ENCODE measurements around the gene CDC42BPB.

The CDC42BPB gene

DNA sequence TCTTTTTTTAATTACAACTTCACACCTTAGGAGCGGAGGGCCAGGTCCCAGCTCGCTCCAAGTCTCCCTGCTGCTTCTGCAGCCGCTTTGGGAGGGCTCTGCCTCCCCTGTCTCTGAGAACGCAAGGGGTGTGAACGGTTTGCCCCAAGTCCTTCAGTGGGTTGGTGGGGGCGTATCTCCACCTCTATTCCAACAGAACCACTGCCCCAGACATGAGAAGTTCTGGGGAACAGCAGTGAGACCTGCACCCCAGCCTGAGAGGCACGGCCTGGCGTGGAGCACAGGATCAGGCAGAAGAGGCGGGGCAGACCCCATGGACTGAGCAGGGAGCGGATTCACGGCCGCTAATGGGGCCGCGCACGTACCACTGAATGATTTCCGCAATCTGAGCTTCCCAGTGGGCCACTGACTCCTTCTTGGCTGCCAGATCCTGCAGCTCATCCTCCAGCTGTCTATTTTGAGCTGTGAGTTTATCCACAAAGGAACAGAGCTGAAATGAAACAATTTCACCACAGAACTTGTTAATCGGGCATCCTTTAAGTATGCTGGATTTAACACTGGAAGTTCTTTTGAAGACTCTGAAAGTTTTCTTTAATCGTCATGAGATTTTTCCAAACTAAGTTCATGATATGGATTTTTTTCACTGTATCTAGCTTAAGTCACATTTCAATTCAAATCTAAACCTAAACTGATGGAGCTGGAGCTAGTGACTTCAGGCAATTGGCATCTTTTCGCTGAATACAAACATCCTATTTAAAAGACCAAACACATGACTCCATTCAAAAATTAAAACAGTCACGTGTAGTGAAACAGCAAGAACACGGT lies 90.5 kb downstream of the CDC42BPB start:
- DNase-seq (ENCODE audit: low spot score) = no peak

DNA sequence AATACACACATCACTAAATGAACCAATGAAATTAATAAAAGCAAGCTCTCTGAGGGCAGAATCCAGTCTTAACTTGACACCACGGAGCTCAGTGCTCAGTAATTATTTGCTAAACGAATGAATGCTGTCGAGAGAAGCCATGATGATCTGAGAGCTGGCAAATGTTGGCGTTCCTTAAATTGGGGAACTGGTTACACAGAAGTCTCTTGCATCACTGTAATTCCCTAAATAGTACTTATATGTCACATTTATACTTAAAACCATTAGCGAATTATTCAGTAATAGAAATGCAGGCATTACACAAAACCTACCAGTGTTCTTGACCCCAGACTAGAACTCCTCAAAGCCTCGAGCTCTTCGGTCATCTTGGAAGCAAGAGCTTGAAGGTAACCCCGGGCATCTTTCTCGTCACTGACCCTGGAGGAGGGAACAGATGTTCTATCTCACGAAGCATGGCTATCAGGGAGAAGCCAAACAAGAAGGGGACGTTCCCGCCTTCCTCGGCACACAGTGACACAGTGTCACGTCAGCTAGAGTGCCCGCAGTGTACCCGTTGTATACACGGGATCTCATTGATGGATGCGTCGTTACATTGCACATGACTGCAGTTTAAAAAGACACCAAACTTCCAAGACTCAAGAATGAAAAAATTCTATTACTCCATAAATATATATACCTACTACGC lies 91.2 kb downstream of the CDC42BPB start:
- DNase-seq (ENCODE audit: low spot score) = no peak

DNA sequence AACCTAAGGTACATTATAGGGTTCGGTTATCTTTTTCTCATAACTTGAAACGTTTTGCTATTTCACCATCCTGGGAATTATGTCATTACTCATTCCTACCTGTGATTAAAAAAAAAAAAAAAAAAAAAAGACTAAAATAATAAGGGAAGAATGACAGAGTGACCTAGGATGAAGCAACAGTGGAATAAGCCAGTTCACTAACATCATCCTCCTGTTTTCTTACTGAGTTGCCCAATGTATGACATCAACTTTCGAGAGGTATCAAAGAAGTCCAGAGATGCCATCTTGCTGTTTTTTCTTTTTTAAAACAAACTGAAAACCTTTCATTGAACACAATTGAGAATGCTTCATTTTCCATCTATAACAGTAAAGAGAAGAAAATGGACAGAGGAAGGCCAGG lies 92.1 kb downstream of the CDC42BPB start:
- DNase-seq (ENCODE audit: low spot score) = no peak

DNA sequence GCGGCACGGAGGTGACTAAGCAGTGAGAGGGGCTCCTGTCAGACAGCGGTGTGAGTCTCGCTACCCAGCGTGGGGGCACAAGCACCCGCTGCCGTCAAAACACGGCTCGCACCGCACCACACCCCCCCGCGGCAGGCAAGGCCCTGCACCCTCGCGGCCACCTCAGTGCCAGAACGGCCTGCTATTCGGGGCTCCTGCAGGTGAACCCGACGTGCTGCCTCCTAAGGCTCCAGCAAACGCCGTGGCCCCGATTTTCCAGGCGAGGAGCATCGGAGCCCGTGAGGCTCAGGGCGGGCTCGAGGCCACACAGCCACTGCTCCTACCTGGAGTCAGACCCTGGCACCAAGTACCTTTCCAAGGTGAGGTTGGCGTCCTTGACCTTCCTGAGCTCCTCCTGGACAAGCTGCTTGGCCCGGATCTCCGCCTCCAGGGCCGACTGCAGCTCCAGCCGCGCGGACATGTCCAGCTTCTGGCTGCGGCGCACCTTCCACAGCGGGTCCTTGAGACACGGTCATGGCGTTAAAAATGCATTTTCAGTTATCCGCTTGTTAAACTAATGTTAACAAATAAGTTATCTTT lies 93.1 kb downstream of the CDC42BPB start:
- DNase-seq (ENCODE audit: low spot score) = no peak

DNA sequence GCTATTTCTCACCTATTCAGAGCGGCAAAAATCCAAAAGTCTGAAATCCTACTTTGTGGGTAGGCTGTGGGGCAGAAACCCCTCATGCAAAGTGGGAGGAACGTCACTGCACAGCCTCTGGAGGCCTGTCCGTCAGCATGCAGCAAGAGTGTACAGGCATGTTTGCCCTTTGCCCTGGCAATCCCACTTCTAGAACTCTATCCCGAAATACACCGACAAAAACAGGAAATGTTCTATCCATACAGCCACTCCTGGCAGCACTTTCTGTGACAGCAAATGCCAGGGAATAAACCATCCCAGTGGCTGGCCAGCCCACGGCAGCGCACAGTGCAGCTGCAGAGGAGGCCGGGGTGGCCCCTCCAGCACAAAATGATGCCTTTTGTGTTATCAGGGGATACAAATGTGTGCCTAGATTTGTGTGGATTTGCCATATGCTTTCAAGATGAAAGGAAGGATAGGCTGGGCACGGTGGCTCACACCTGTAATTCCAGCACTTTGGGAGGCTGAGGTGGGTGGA lies 95.2 kb downstream of the CDC42BPB start:
- no peak for DNase-seq (ENCODE audit: low spot score)

DNA sequence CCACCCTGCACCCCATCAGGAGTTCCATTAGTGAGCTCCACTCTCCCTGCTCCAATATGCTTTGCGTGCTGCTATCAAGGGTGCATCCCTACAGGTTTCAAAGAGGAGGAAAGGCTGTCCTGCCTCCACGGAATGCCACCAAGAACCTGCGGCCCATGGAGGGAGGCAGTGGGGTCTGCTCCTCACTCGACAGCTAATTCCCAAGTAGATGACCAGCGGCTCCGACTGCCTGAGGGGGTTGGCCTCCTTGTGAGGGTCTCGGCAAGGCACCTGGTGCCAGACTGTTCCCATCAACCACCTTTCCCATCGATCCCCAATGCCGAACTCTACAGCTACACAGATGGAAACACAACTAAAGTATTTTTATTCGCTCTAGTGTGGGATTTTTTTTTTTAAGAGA lies 98.9 kb downstream of the CDC42BPB start:
- no peak for DNase-seq (ENCODE audit: low spot score)

DNA sequence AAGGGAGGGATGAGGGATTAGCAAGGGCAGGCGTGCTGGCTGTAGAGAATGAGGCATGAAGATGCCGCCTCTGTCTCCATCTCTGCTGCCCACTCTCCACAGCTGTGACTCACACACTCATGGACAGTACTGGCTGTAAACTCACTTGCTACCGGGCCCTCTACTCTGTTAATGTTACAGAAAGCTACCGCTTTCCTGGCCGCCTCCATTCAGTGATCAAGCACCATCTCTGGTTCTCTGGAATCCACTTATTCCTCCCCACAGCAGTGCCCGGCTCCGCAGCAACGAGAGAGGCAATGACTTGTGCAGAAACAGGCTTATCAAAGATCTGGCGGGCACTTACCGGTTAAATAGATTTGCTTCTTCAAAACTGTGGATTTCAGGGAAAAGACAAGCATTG lies 100.1 kb downstream of the CDC42BPB start:
- DNase-seq (ENCODE audit: low spot score) = no peak

DNA sequence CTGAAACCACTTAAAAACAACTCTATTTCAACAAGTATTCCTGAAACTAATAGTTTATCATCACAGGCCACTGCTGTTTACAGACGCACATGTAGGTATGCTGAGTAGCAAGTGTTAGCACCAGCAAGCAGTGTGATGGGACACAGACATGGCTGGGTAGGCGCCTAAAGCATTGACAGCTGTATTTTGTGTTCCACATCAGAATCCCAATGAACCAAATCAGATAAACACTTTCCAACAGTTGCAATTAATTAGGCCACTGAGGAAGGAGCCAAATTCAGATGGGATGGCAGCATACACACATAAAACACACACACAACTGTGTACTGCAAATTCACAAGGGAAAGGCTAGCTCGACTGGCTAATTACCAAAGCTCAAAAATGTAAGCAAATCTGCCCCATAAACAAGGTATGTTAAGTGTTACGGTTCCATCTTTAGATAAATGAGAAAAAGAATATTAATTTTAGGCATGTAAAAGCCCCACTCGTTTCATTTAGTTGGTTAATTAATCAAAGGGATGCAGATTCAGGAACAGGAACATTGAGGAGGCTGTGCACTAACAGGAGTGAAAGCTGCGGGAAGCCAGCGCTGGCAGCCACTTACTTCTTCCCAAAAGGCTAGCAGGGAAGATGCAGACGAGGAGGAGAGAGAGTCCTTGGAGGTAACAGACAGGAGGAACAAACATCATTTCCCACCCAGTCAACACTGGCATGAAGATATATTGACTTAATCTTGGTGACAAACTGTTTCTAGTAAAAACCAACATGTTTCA lies 101.5 kb downstream of the CDC42BPB start:
- no peak for DNase-seq (ENCODE audit: low spot score)

DNA sequence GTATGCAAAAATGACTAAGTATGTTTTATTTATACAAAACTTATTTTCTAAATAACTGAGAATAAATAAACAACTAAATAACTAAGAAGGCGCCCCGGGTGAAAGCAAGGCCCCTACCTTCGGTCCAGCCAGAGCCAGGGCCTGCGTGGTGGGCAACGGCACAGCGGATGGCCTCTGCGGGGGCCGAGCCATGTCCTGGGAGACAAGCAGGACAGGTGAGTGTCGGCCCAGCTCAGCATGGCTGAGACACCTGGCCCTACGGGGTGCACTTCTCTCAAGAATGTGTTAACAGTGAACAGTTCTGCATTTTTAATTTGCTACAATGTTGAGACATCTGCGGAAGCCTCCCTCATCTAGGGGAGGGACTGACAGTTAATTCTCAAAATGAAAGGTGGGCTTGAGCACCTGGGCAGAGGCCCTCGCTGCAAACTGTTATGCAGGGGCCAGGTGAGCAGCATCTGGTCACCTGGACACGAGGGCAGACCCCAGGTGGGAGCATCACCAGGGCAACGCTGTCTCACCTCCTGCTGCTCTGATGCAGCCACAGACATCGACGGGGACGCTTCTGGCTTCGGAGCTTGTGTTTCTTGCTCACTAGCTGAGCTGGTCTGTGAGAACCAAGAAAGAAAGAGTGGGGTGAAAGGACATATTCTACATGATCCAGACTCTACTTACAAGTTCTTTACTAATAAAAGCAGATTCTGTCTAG lies 103.1 kb downstream of the CDC42BPB start:
- no peak for DNase-seq (ENCODE audit: low spot score)

DNA sequence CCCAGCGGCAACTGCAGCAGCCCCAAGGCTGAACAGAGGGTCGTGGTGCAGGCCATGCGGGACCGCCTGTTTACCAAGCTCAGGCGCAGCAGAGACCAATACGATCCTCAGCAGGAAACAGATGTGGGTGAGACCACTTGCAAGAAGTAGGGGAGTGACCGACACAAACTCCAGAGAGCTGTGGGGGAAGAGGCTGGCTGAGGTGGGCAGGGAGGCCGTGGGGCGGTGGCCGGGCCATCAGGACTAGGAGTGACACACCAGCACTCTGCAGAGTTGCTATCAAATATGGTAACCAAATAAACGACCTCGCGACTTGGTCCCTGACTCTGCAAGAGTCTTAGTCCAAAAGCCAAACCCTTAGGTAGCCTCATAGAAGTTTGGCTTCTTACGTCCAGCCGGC lies 104.2 kb downstream of the CDC42BPB start:
- DNase-seq (ENCODE audit: low spot score) = no peak

DNA sequence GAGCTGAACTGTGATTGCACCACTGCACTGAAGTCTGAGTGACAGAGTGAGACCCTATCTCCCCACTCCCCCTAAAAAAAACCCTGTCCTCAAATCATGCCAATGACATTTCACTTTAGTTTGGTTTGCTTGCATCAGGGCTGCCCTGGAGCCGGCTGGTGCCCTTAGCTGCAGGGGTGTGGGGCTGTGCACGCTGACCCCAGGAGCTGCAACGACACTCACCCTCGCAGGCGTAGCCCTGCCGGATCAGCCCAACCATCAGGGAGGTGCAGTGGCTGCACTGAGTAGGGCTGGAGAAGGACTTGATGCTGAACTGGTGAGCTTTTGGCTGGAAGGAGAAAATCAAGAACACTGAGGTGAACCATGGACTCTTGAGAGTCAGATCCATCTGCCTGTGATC lies 105.1 kb downstream of the CDC42BPB start:
- no peak for DNase-seq (ENCODE audit: low spot score)

DNA sequence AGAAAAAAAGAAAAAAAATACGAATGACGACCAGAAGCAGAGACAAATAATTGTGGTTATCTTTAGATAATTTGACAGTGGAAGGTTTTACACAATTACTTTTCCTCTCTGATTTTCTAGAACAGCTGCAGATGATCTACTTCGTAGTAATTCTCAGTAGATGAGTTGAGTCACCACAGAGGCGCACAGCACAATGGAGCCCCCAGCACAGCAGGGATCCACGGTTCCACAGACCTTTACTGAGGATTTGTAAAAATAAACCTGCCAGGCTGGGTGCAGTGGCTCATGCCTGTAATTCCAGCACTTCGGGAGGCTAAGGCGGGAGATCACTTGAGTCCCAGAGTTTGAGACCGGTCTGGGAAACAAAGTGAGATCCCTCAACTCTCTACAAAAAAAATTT lies 105.5 kb downstream of the CDC42BPB start:
- DNase-seq (ENCODE audit: low spot score) = no peak

DNA sequence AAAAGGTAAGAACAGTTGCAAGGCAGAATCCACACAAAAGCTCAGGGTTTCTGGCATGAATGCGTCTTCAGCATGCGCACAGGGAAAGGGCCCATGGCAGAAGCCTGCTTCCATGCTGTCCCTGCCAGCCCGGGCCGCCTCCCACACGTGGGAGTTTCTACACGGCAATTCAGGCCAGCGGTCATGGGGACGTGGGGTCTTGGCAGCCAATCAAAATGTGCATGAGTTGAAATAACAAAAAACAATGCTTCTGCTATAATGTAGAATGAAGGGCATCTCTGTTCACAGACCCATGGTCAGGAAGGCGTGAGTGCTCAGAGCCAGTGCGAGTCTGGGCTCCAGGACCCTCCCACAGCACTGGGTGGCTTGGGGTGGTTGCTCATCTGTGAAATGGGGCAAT lies 106.3 kb downstream of the CDC42BPB start:
- peak; percentile 94 for DNase-seq (ENCODE audit: low spot score)

DNA sequence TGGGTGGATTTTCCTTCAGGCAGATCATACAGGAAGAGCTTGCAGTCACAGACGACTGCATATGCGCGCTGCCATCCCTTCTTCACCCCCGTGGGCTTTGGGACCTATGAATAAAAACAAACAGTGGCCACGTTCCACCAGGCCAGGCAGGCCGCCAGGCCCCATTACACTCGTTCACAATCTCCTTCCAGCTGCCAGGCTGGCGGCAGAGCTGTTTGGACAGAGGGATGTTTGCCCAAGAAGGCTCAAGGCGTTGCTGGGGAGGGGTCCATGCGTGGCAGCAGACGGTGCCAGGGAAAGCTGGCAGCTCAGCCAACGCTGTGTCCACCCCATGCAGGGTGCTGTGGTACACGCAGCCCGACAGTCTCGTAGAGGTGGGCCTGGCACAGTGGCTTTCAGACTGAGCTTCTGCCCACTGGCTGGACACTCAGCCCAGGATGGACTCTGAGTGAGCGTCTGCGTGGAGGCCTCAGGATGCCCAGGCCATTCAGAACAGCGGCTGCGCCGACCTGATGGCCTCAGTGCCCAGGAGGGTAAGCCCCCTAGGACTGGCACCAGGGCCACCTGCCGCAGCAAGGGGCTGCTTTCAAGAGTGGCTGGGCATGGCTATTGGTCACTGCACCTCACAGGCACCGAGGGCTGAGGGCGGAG lies 107.4 kb downstream of the CDC42BPB start:
- DNase-seq (ENCODE audit: low spot score) = peak; percentile 90

DNA sequence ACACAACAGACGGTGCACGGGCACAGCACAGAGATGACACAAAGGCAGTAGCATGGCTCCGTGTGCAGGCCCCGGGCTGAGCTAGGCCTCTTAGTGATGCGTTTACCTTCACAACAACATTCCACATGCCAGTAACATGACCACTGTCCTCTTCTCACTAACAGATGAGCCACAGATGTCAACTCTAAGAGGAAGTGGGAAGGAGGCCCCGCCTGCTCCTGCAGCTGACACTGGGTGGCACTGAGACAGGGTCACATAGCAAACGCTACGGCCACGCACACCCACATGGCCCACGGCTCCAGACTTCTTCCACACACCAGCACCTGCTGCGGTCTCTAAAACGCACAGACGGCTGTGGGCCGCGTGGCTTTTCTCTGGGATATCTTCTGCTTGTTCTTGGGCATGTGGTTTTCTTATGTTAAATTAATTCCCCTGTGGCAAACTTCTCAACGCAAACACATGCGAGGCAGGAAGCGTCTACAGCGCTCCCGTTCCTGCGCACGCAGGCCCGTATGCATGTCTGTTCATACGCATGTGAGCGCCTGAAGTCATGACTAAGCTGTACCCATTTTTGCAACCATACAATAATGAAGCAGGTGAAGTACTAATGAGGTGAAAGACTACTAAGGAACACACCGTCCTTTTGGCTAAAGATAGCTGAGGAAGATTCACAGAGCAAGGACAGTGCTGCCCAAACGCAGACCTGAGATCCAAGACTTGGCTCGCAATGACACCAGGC lies 108.1 kb downstream of the CDC42BPB start:
- DNase-seq (ENCODE audit: low spot score) = peak; percentile 28

DNA sequence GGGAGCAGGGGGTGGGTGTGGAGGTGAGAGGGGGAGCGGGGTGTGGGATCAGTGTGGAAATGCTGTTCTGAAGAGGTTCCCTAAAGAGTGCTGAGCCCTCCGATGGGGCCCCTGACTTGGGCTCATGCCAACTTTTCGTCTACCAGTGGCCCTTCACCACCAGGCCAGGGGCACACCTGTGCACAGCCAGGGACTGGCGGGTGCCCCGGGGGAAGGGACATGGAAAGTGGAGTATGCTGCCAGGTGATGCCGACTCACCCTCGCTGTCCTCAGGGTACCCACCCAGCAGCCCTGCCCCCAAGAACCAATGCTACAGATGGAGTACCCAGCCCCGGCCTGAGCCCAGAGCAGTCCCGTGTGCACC lies 108.7 kb downstream of the CDC42BPB start:
- DNase-seq (ENCODE audit: low spot score) = no peak

DNA sequence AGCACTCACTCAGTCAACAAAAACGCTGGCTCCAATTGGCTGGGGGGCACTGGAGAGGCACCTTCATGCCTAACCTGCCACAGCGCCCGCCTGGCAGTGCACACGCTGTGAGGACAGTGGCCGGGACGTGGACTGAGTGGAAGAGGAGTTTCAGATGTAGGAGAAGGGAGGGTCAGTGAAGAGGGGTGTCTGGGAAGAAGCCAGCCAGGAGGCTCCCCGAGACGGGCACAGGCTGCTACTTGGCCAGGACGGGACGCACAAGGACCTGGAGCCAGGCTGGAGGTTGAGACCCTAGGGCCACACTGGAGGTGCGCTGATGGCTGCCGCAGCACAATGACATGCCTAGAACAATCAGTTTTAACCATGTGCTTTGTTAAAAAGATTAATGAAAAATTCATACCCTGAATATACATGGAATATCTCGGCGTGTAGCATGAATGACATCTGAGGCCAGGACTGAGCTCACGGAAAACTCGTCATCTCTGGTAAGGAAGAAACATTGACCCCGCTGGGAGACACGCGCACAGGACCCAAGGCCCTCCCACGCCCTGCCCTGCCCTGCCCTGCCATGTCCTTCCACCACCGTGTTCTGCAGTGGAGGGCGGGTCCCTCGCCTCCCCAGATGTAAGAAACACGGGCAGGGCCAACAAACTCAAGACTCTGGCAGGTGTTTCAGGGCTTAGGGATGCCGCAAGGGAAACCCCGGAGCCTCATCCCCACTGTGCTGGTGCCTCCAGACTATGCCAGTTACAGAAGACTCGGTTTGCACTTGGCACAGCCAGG lies 109.8 kb downstream of the CDC42BPB start:
- no peak for DNase-seq (ENCODE audit: low spot score)

DNA sequence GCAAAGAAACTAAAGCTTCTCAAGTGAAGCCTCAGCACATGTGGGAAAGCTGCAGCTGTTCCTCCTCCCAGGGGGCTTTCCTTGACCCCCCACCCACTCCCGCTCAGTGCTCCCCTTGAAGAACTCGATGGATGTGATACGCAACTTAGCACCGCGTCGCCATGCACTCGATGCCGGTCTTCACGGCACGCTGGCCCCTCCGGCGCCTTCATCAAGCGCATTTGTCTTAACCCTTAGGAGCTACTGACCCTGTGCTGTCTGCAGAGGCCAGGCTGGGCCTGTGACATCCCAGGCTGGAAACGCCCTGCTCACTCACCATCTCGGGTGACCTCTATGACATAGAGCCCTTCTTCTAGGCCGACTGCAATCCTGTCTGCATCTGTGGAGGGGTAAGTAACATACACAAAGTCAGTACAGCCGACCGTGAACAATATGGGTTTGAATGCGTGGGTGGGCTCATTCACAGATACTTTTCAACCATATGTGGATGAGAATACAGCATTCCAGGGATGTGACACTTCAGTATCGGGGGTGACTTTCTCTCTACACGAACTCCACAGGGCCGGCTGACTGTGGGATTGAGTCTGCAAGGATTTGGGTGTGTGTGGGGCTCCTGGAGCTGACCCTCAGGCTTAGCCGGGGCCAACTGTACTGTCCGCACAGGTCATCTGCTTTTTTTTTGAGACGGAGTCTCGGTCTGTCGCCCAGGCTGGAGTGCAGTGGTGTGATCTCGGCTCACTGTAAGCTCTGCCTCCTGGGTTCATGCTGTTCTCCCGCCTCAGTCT lies 111.8 kb downstream of the CDC42BPB start:
- no peak for DNase-seq (ENCODE audit: low spot score)

All from putamen (tissue), 1 donor.